Esophagus muscularis mucosa (tissue), 3 donors: ENCODE results near the gene MCOLN3.

Experiments
- CTCF ChIP-seq, 3 experiments: fragments of 200-600 bp in 2 of 3; fragments of 450-650 bp in 1 of 3; sonication (generic) in 2 of 3; IDR thresholded peaks; one replicate each; pipeline ENCODE4 v1.5.1; 2017 to 2019; ENCODE audit warnings: antibody characterized with exemption in 3 of 3, mild to moderate bottlenecking in 2 of 3, moderate library complexity in 1 of 3
- POLR2A ChIP-seq: fragments of 450-650 bp; IDR thresholded peaks from one replicate; pipeline ENCODE4 v1.6.1; 2017; ENCODE audit warnings: antibody characterized with exemption, moderate library complexity, mild to moderate bottlenecking, low read depth

- TF ChIP-seq CTCF (IDR thresholded peaks at IDR 0.05) (no peak), POLR2A (no peak)
These were observed 79.4 kb downstream of the MCOLN3 start for GRCh38 chr1:84968865-84969264.
